Activated CD8-positive, alpha-beta T cell treated with anti-CD3 and anti-CD28 coated beads for 36 hours (primary cell): ENCODE results near the gene PIR. TPM values are rescaled to one million over a fixed set of nuclear protein-coding genes. Genes with fewer than 3 reads are reported as not detected.

Experiments
- ATAC-seq: fragments of 200-7000 bp; cut with Tn5 transposase; one replicate; pipeline ENCODE4 v1.10.0; 2021; ENCODE audit warnings: mild to moderate bottlenecking, moderate library complexity
- CTCF ChIA-PET: fragments of 350-600 bp; sonication (Branson Sonifier 250); formaldehyde crosslinking; loops from one replicate; lab custom pipeline; 2021; ENCODE audit warnings: antibody characterized with exemption; lab: Charles Lee
- POLR2A ChIA-PET: fragments of 350-600 bp; sonication (Branson Sonifier 250); formaldehyde crosslinking; loops from one replicate; lab custom pipeline; 2021; ENCODE audit warnings: antibody characterized with exemption; lab: Charles Lee
- DNase-seq: peaks from one replicate; pipeline ENCODE4 v3.0.0-alpha.2; 2020
- H3K27ac Mint-ChIP-seq: one replicate; pipeline ENCODE4 v1.8.0; 2021; ENCODE audit warnings: mild to moderate bottlenecking, mixed read lengths
- H3K27me3 Mint-ChIP-seq: one replicate; pipeline ENCODE4 v1.8.0; 2021; ENCODE audit warnings: mixed read lengths
- H3K36me3 Mint-ChIP-seq: one replicate; pipeline ENCODE4 v1.8.0; 2021; ENCODE audit warnings: low read depth, mixed read lengths
- H3K4me1 Mint-ChIP-seq: one replicate; pipeline ENCODE4 v1.8.0; 2021; ENCODE audit warnings: low read depth, mixed read lengths
- H3K4me3 Mint-ChIP-seq: one replicate; pipeline ENCODE4 v1.8.0; 2021; ENCODE audit warnings: mild to moderate bottlenecking, moderate library complexity, mixed read lengths
- H3K9me3 Mint-ChIP-seq: one replicate; pipeline ENCODE4 v1.8.0; 2021; ENCODE audit warnings: mixed read lengths
- CTCF ChIP-seq: fragments of 200-600 bp; IDR thresholded peaks from one replicate; pipeline ENCODE4 v1.8.0; 2022; ENCODE audit warnings: antibody characterized with exemption, mild to moderate bottlenecking
- intact Hi-C: fragments of 100-400 bp; cut with micrococcal nuclease; formaldehyde crosslinking; loops from one replicate; pipeline ENCODE4 v1.10.0; 2022
- total RNA-seq, 2 experiments: library from RNA; stranded (reverse); gene quantifications; one replicate each; pipeline ENCODE4 v1.2.3, GENCODE V29; 2021

PIR gene
- total RNA-seq, 2 experiments from 2014 or later, result 0.74 to 1.2 TPM

DNA sequence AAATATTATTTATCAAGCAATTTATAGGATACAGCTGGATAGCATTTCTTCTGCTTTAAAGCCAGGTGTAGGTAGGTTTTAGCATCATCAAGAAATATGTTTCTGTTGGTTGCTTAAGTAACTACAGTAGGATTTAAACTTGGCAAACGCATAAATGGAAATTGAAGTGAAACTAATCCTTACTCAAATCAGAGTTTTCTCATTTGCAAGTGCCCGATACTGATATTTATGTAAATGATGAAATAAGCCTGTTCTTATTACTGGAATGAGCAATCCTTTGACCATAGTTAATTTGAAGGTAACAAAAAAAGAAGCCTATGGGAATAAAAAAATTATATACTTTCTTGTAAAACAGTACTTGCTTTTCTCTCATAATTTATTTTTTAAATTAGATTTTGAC is 134.6 kb downstream of the PIR start:
- Mint-ChIP-seq H3K27ac (no peak overlapping the region), H3K4me1 (no peaks in the 10 kb centered on the region), H3K4me3 (no peak overlapping the region), H3K36me3 (no peaks in the 10 kb centered on the region), H3K9me3 (no peaks in the 10 kb centered on the region), H3K27me3 (peaks cover 3% of the 10 kb centered on the region)
- no peak for TF ChIP-seq CTCF
- ChIA-PET POLR2A (no interaction called here), CTCF (no interaction called here)
- intact Hi-C loops, result no loop called here
- ATAC-seq (no peak), DNase-seq (no peak)

GRCh38 chrX:15356444-15356843 is 136.7 kb downstream of the PIR start:
- intact Hi-C loops, result no loop called here
- Mint-ChIP-seq H3K4me1 (no peaks in the 10 kb centered on the region), H3K4me3 (no peak overlapping the region), H3K9me3 (no peaks in the 10 kb centered on the region), H3K36me3 (no peaks in the 10 kb centered on the region), H3K27ac (no peak overlapping the region), H3K27me3 (peaks cover 3% of the 10 kb centered on the region)
- no peak for TF ChIP-seq CTCF
- DNase-seq (no peak), ATAC-seq (no peak)
- ChIA-PET POLR2A (no interaction called here), CTCF (no interaction called here)

GRCh38 chrX:15350329-15350996 is 142.7 kb downstream of the PIR start:
- no peaks in the 10 kb centered on the region for H3K4me1 Mint-ChIP-seq
- DNase-seq (no peak), ATAC-seq (no peak)
- no peak overlapping the region for H3K4me3 Mint-ChIP-seq
- TF ChIP-seq CTCF, result no peak
- H3K27me3 Mint-ChIP-seq, result no peaks in the 10 kb centered on the region
- H3K9me3 Mint-ChIP-seq, result no peaks in the 10 kb centered on the region
- POLR2A ChIA-PET, result no interaction called here
- no peaks in the 10 kb centered on the region for H3K36me3 Mint-ChIP-seq
- CTCF ChIA-PET, result interaction anchor here (1.0 to 2.8 kb wide), 7 partner anchors 11 to 214 kb away, joined by 3 to 20 read pairs (median 7); partner anchors contain the start of gene PIR
- H3K27ac Mint-ChIP-seq, result no peak overlapping the region
- intact Hi-C loops, result no loop called here

- TF ChIP-seq CTCF, result peak; percentile 49
- POLR2A ChIA-PET, result interaction anchor here (0.6 kb wide), 1 partner anchor 12 kb away, joined by 3 read pairs; no protein-coding TSS in a partner anchor
- Mint-ChIP-seq H3K9me3 (no peaks in the 10 kb centered on the region), H3K27me3 (no peaks in the 10 kb centered on the region), H3K36me3 (no peaks in the 10 kb centered on the region), H3K4me3 (no peak overlapping the region), H3K27ac (no peak overlapping the region), H3K4me1 (no peaks in the 10 kb centered on the region)
- intact Hi-C loops, result loop anchor here (10.0 kb wide), 1 partner anchor 116 kb away; no protein-coding TSS in a partner anchor
- ATAC-seq, result peak; percentile 49
- peak; percentile 11 for DNase-seq
- CTCF ChIA-PET, result interaction anchor here (0.8 to 2.8 kb wide), 13 partner anchors 9 to 215 kb away, joined by 3 to 20 read pairs (median 5); partner anchors contain the start of gene PIR
These were observed 144.1 kb downstream of the PIR start for GRCh38 chrX:15349046-15349445.

DNA sequence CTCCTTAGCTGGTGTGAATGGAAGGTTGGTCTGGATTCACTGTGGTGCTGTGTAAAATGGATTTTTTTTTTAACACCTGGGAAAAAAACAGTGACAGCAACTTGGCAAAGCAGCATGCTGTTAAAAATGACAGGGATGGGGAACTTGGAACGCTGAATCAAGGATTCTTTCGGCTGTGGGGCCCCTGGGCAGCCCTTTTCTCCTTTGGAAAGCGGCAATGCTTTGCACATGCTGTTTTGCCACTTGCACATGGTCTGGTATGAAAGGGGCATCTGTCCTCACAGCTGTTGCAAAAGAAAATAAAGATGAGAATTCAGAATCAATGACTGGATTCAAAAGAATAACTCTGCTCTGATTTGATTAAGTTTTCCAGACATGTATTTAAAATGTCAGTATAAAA is 147.2 kb downstream of the PIR start:
- no peak for TF ChIP-seq CTCF
- intact Hi-C loops, result loop anchor here (10.0 kb wide), 1 partner anchor 119 kb away; no protein-coding TSS in a partner anchor
- no peaks in the 10 kb centered on the region for H3K9me3 Mint-ChIP-seq
- ChIA-PET CTCF (no interaction called here), POLR2A (no interaction called here)
- H3K4me3 Mint-ChIP-seq, result no peak overlapping the region
- no peak for DNase-seq
- no peaks in the 10 kb centered on the region for H3K36me3 Mint-ChIP-seq
- H3K4me1 Mint-ChIP-seq, result no peaks in the 10 kb centered on the region
- ATAC-seq, result no peak
- peaks cover 3% of the 10 kb centered on the region for H3K27me3 Mint-ChIP-seq
- no peak overlapping the region for H3K27ac Mint-ChIP-seq
